ENCODE results near the gene IGFBP7.

- TF ChIP-seq CTCF (IDR thresholded peaks at IDR 0.05 in 4 of 5, conservative IDR thresholded peaks at IDR 0.05 in 1 of 5) (no peak), POLR2A (IDR thresholded peaks at IDR 0.05) (no peak)
Observed at GRCh38 chr4:57064120-57064519, 46.1 kb downstream of the IGFBP7 start.

All from gastrocnemius medialis (tissue), 4 donors.